GM08714 (cell line): Measurements from ENCODE around the gene CDCA7L.
"Not testable (repeated sequence)": the region's sequence is repeated elsewhere in the genome, so short reads cannot be mapped to it uniquely, and the experiment has no call there.

ENCODE experiments used
- H3K4me3 ChIP-seq: fragments of 200-500 bp; sonication (Bioruptor generic); 2 replicates; pipeline ENCODE4 v1.5.1; 2014; ENCODE audit warnings: mild to moderate bottlenecking, low read length, inconsistent platforms
- ZNF274 ChIP-seq: IDR thresholded peaks from 2 replicates; pipeline ENCODE4 v1.6.1; 2012; ENCODE audit warnings: mild to moderate bottlenecking, low read depth, low read length

Gene CDCA7L

GRCh38 chr7:21953781-21954180 lies 8.1 kb upstream of the CDCA7L start:
- no peak for TF ChIP-seq ZNF274
- H3K4me3 ChIP-seq: no peak overlapping the region

- TF ChIP-seq ZNF274: no peak
- H3K4me3 ChIP-seq: no peak overlapping the region
Observed at GRCh38 chr7:21948887-21949540, 3.3 kb upstream of the CDCA7L start.

GRCh38 chr7:21948364-21948763 lies 2.7 kb upstream of the CDCA7L start:
- no peak for TF ChIP-seq ZNF274
- no peak overlapping the region for H3K4me3 ChIP-seq

- no peak for TF ChIP-seq ZNF274
- H3K4me3 ChIP-seq: no peak overlapping the region
Observed at GRCh38 chr7:21947946-21948345, 2.2 kb upstream of the CDCA7L start.

- H3K4me3 ChIP-seq: no peak overlapping the region
- no peak for TF ChIP-seq ZNF274
Observed at GRCh38 chr7:21947056-21947455, 1.4 kb upstream of the CDCA7L start.

GRCh38 chr7:21946222-21946709 lies 567 bp upstream of the CDCA7L start:
- TF ChIP-seq ZNF274: no peak
- H3K4me3 ChIP-seq: peak overlapping the region; percentile 22; the same call in 1 of the 2 replicates

- peak overlapping the region; percentile 74 for H3K4me3 ChIP-seq
- no peak for TF ChIP-seq ZNF274
Observed at GRCh38 chr7:21944616-21945453, 864 bp downstream of the CDCA7L start.

GRCh38 chr7:21943436-21943835 lies 2.3 kb downstream of the CDCA7L start:
- H3K4me3 ChIP-seq: no peak overlapping the region
- TF ChIP-seq ZNF274: no peak

- H3K4me3 ChIP-seq: no peak overlapping the region
- no peak for TF ChIP-seq ZNF274
Observed at GRCh38 chr7:21942955-21943354, 2.7 kb downstream of the CDCA7L start.

GRCh38 chr7:21941611-21942141 lies 4.0 kb downstream of the CDCA7L start:
- H3K4me3 ChIP-seq: no peak overlapping the region
- TF ChIP-seq ZNF274: no peak

GRCh38 chr7:21939858-21940372 lies 5.8 kb downstream of the CDCA7L start:
- H3K4me3 ChIP-seq: no peak overlapping the region; the same call in 1 of the 2 replicates
- no peak for TF ChIP-seq ZNF274

- H3K4me3 ChIP-seq: peak overlapping the region; percentile 16; the same call in 1 of the 2 replicates
- TF ChIP-seq ZNF274: no peak
Observed at GRCh38 chr7:21939136-21939857, 6.4 kb downstream of the CDCA7L start.

GRCh38 chr7:21938463-21938862 lies 7.2 kb downstream of the CDCA7L start:
- peak overlapping the region; percentile 16; the same call in 1 of the 2 replicates for H3K4me3 ChIP-seq
- no peak for TF ChIP-seq ZNF274

- H3K4me3 ChIP-seq: no peak overlapping the region
Observed at GRCh38 chr7:21934808-21935207, 10.9 kb downstream of the CDCA7L start.

GRCh38 chr7:21933293-21933692 lies 12.4 kb downstream of the CDCA7L start:
- H3K4me3 ChIP-seq: not testable (repeated sequence)

More at GRCh38 chr7:21934808-21935207, 10.9 kb downstream of the CDCA7L start:
- no peak for TF ChIP-seq ZNF274
